Choroid plexus epithelial cell (primary cell): ENCODE results near the gene SALL3.

ENCODE experiments used
- DNase-seq: peaks from one replicate; pipeline ENCODE4 v3.0.0-alpha.2; 2010; ENCODE audit warnings: low read depth
- H3K4me3 ChIP-seq: 2 replicates; pipeline ENCODE4 v1.5.1; 2011; ENCODE audit warnings: low read depth, mild to moderate bottlenecking, control low read depth, low read length, moderate library complexity
- TF ChIP-seq, protein P1 (sequence below): conservative IDR thresholded peaks from 2 replicates; pipeline ENCODE4 v1.5.1; 2011; ENCODE audit warnings: low read depth, mild to moderate bottlenecking, control low read depth, inconsistent platforms, low read length, moderate library complexity

Gene SALL3

DNA sequence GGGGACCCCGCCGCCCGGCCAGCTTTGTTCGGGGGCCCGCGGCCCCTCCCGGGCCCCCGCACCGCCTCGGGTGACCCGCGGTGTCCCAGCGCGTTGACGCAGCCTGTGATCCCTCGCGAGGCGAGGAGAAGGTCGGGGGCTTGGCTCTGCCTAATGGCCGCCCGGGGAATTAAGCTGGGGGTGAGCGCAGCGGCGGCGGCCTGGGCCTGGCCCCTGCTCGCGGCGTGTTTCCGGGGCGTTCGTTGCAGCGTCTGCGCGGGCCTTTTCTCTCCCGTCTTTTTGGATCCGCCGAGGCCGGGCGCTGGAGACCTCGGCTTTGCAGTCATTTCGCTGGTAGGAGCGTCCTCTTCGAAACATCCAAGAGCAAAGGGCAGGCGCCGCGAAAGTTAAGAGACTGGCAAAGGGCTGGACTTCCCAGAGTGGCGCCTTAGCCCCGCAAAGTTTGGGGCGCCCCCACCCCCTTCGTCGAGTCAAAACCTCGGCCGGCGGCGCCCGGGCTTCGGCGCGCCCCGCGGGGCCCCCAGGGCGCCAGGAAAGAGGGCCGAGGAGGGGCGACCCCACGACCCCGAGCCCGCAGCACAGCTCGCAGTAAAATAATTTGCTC is 1.3 kb downstream of the SALL3 start:
- no peak for DNase-seq
- no peak overlapping the region for H3K4me3 ChIP-seq

DNA sequence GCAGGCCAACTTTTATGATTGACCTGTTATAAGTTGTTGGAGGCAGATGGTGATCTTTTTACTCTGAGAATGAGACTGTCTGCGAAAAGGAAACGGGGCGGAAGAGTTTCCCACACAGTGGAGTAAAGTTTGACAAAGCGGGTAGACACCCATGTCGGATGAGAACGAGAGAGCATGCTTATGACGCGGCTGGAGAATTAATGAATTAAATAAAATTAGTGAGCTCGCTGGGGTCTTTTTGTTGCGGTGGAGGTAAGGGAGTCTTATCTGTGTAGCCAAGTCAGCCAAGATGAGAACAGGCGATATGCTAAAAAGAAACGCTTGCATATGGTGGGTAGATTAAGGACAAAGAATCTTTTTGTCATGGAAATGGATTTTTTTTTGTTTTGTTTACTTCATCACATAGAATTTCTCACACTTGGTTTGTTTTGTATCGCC is 1.8 kb downstream of the SALL3 start:
- TF ChIP-seq, protein P1, sequence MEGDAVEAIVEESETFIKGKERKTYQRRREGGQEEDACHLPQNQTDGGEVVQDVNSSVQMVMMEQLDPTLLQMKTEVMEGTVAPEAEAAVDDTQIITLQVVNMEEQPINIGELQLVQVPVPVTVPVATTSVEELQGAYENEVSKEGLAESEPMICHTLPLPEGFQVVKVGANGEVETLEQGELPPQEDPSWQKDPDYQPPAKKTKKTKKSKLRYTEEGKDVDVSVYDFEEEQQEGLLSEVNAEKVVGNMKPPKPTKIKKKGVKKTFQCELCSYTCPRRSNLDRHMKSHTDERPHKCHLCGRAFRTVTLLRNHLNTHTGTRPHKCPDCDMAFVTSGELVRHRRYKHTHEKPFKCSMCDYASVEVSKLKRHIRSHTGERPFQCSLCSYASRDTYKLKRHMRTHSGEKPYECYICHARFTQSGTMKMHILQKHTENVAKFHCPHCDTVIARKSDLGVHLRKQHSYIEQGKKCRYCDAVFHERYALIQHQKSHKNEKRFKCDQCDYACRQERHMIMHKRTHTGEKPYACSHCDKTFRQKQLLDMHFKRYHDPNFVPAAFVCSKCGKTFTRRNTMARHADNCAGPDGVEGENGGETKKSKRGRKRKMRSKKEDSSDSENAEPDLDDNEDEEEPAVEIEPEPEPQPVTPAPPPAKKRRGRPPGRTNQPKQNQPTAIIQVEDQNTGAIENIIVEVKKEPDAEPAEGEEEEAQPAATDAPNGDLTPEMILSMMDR: no peak
- H3K4me3 ChIP-seq: no peak overlapping the region

More for the DNA sequence above, 1.3 kb downstream of the SALL3 start:
- TF ChIP-seq, protein P1: no peak

DNA sequence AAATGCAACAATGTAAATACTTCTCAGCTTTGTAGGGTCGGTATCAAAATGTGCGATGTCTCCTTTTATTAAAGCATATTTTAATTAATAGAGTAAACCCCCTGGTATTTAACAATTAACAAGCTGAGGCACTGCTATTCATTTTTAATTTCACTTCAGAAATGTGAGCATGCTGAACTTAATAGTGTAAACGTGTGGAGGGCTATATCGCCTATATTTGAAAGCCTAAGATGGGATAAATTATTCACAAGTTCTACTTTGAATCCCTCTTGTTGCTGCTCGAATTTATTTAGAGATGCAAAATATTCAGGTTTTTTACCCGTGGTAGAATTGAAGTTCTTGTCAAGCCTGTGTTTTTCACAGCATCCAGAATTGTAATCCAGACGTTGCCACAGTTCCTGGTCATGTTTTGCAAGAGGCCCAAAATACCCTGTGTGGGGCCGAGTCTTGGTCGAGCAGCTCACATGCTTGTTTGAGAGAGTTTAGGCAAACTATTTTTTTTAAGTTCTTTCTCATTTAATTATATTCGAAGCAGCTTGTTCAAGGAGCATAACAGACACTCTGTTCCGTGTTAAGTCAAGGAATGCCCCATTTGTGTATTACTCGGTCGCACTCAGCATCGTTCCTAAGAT is 2.5 kb downstream of the SALL3 start:
- no peak overlapping the region for H3K4me3 ChIP-seq
- DNase-seq: no peak
- TF ChIP-seq, protein P1: no peak

More for the DNA sequence above, 1.8 kb downstream of the SALL3 start:
- DNase-seq: no peak

DNA sequence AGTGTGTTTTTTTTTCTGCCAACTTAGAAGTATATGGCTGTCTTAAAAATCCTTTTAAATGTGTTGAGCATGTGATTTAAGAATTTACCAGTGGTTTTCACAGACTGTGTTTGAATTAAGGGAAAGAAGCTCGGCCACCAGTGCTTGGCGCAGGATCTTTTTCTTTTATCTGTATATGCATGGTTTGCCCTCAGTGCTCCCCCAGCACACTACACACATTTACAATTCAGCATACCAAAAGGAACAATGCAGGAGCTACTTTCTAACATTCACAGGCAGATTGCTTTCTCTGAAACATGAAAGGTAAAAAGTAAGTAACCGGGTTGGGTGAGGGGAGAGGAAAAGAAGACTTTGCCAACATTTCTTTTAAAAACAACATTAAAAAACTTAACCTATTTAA is 3.9 kb downstream of the SALL3 start:
- no peak overlapping the region for H3K4me3 ChIP-seq
- TF ChIP-seq, protein P1: no peak
- DNase-seq: no peak

DNA sequence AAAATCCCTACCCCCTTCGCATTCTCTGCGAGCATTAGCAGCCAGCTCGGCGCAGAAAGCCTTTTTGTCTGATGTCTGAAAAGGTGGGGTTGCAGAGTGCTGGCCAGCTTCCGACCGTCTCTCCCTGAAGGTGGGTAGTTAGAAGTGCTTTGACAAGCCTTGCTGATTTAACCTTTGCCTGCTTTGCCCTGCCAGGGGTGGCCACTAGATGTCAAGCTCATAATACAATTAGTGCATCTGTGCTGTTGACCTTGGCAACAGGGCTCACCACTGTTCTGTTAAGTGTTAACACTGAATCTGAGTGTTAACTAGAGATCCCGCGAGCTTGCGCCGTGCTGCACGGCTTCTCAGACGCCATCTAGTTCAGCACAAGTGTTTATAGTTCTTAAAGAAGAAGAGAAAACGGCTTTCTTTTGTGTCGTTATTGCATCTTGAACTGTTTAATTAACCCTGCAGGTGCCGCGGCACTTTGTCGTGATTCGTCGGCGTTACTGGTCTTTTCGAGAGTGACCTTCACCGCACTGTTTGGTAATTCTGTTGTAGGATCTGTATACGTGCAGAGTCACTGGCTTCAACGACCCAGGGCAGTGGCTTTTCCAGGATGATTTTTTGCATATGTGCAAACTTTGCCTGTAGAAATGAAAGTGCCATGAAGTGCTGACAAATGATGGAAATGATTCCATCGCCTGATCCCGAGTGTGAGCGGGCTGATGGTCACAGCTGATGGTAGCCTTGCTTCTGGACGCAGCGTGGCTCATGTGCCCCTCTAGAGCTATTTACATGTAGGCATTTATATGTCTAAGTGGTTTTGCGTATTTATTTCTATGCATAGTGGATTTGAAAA is 5.5 kb downstream of the SALL3 start:
- peak; percentile 14 for DNase-seq
- H3K4me3 ChIP-seq: no peak overlapping the region
- TF ChIP-seq, protein P1: peak; percentile 29

DNA sequence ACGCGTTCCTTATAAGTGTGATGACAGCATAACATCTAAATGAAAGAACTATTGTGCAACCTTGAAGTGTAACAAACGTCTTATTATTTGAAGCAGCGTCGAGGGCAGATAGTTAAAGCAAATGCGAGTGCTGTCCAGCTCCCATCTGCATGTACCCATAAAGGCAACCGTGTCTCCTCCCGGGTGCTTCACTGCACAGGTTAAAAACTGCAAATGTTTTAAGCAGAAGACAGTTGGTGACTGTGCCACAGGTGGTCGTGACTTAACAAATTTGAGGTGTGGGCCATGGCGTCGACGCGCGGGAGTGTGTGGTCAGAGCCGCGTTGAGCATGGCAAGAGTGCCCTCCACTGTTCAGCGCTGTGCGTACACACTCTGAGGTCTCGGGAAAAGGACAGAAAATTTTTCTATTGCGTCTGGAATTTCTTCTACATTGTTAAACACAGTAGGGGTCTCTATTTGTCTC is 6.4 kb downstream of the SALL3 start:
- H3K4me3 ChIP-seq: no peak overlapping the region
- peak; percentile 31 for DNase-seq
- TF ChIP-seq, protein P1: peak; percentile 63
